ENCODE data around the gene C2CD4B.

The C2CD4B gene

DNA sequence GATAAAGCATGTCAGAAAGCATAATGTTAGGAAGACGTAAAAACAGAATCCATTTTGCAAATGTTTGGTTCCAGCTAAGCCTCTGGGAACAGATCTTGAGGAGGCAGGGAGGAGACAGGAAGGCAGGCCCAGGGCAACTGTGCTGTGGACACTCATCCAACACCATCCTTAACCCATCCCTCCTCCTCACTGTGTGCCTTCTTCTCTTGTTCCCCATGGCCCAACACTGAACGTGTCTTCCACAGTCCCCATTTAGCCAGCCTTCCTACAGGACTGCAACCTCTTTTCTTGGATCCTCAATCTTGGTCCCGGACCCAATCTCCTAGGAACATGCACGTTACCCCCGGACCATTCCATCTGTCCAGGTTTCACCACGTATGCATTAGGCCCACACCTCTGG, 15.4 kb downstream of the C2CD4B start:
- TF ChIP-seq TAF1 (IDR thresholded peaks at IDR 0.05; ENCODE audit: borderline replicate concordance, insufficient read depth, low read length): no peak

DNA sequence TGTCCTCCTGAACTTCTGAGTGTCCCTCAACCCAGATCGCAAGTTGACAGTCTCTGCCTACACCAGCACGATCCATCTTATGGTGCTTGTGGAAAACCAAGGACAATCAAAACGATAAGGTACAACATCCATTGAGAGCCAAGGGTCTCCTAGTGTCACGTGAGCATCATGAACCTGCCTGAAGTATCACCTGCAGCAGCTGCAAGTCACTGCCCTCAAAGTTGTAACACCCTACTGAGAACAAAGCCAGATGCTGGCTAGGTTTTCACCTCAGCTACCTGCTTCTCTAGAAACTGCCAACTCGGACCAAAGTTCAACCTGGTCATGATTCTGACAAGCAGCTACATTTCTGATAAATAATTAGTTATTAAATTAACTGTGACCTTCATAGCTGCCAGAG, 17.5 kb downstream of the C2CD4B start:
- TF ChIP-seq FOXP2 (optimal IDR thresholded peaks at IDR 0.05; ENCODE audit: borderline replicate concordance, extremely low read depth, extremely low read length, insufficient read depth): no peak
- no peak for TF ChIP-seq POLR2AphosphoS5 (IDR thresholded peaks at IDR 0.05; ENCODE audit: low read depth, low read length)
- TF ChIP-seq, protein P1, sequence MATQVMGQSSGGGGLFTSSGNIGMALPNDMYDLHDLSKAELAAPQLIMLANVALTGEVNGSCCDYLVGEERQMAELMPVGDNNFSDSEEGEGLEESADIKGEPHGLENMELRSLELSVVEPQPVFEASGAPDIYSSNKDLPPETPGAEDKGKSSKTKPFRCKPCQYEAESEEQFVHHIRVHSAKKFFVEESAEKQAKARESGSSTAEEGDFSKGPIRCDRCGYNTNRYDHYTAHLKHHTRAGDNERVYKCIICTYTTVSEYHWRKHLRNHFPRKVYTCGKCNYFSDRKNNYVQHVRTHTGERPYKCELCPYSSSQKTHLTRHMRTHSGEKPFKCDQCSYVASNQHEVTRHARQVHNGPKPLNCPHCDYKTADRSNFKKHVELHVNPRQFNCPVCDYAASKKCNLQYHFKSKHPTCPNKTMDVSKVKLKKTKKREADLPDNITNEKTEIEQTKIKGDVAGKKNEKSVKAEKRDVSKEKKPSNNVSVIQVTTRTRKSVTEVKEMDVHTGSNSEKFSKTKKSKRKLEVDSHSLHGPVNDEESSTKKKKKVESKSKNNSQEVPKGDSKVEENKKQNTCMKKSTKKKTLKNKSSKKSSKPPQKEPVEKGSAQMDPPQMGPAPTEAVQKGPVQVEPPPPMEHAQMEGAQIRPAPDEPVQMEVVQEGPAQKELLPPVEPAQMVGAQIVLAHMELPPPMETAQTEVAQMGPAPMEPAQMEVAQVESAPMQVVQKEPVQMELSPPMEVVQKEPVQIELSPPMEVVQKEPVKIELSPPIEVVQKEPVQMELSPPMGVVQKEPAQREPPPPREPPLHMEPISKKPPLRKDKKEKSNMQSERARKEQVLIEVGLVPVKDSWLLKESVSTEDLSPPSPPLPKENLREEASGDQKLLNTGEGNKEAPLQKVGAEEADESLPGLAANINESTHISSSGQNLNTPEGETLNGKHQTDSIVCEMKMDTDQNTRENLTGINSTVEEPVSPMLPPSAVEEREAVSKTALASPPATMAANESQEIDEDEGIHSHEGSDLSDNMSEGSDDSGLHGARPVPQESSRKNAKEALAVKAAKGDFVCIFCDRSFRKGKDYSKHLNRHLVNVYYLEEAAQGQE (IDR thresholded peaks at IDR 0.05; ENCODE audit: insufficient read depth in 1 of 2, low read depth in 2 of 2, low read length in 2 of 2): no peak
- no peak for TF ChIP-seq SIN3A (IDR thresholded peaks at IDR 0.05; ENCODE audit: borderline replicate concordance, insufficient read depth, low read length)
- TF ChIP-seq TAF1 (IDR thresholded peaks at IDR 0.05; ENCODE audit: borderline replicate concordance, insufficient read depth, low read length): no peak

DNA sequence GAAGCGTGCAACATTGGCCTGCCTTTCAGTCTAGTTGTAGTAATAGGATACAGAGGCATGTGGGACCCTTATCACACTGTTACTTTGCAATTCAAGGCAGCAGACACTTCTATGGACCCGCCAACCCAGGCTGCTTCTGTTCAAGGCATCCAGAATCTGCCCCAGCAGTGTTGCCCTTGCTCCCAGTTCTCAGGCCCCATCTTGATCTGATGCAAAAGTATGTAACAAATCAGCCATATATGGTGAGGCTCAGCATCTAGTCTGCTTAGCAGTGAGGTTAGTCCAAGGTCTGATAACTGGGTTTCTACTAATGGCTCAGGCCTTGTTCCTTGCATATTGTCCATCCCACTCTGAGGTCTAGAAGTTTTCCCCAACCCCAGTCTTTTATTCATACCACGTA, 17.9 kb downstream of the C2CD4B start:
- TF ChIP-seq, protein P1 (IDR thresholded peaks at IDR 0.05; ENCODE audit: insufficient read depth in 1 of 2, low read depth in 2 of 2, low read length in 2 of 2): no peak
- TF ChIP-seq SIN3A (IDR thresholded peaks at IDR 0.05; ENCODE audit: borderline replicate concordance, insufficient read depth, low read length) (no peak), FOXP2 (optimal IDR thresholded peaks at IDR 0.05; ENCODE audit: borderline replicate concordance, extremely low read depth, extremely low read length, insufficient read depth) (no peak), POLR2AphosphoS5 (IDR thresholded peaks at IDR 0.05; ENCODE audit: low read depth, low read length) (no peak), TAF1 (IDR thresholded peaks at IDR 0.05; ENCODE audit: borderline replicate concordance, insufficient read depth, low read length) (no peak)

DNA sequence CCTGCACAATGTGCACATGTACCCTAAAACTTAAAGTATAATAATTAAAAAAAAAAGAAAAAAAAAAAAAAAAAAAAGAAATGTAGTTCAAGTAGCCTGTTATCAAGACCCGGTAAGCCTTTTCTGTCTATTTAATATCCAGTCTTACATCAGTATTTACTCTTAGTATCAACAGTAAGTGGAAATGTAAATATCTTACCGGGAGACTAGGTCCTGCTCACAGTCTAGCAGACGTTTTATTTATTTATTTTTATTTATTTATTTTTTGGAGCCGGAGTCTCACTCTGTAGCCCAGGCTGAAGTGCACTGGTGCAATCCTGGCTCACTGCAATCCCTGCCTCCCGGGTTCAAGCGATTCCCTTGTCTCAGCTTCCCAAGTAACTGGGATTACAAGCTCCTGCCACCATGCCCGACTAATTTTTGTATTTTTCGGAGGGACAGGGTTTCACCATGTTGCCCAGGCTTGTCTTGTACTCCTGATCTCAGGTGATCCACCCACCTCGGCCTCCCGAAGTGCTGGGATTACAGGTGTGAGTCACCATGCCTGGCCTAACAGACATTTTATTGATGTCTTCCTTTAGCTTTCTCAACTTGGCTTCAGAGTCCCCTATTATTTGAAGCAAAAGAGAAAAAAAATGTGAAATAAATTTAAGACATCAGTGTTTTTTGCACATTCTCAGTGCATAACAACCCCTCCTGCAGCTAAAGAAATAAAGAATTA, 19.9 kb downstream of the C2CD4B start:
- TF ChIP-seq POLR2AphosphoS5 (IDR thresholded peaks at IDR 0.05; ENCODE audit: low read depth, low read length) (no peak), TAF1 (IDR thresholded peaks at IDR 0.05; ENCODE audit: borderline replicate concordance, insufficient read depth, low read length) (no peak), FOXP2 (optimal IDR thresholded peaks at IDR 0.05; ENCODE audit: borderline replicate concordance, extremely low read depth, extremely low read length, insufficient read depth) (no peak), SIN3A (IDR thresholded peaks at IDR 0.05; ENCODE audit: borderline replicate concordance, insufficient read depth, low read length) (no peak)
- TF ChIP-seq, protein P1 (IDR thresholded peaks at IDR 0.05; ENCODE audit: insufficient read depth in 1 of 2, low read depth in 2 of 2, low read length in 2 of 2): no peak

DNA sequence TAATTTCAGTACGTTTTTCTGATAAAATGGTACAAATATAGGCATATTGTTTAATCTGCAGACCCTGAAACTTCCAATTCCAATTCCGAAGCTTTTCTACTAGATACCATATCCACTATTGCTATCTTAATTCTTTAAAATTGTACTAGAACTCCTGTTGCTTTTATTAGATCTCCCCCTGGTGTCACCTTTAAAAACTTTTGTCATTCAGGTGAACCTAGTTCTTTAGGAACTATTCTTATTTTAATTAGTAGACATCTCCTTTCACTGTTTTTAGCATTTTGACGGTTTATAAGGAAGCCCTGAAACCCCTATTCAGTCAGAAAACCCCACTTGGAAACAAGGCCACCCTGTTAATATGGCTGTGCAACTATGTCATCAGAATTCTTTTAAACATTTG, 22.3 kb downstream of the C2CD4B start:
- TF ChIP-seq SIN3A (IDR thresholded peaks at IDR 0.05; ENCODE audit: borderline replicate concordance, insufficient read depth, low read length) (no peak), POLR2AphosphoS5 (IDR thresholded peaks at IDR 0.05; ENCODE audit: low read depth, low read length) (no peak), FOXP2 (optimal IDR thresholded peaks at IDR 0.05; ENCODE audit: borderline replicate concordance, extremely low read depth, extremely low read length, insufficient read depth) (no peak), TAF1 (IDR thresholded peaks at IDR 0.05; ENCODE audit: borderline replicate concordance, insufficient read depth, low read length) (no peak)
- TF ChIP-seq, protein P1 (IDR thresholded peaks at IDR 0.05; ENCODE audit: insufficient read depth in 1 of 2, low read depth in 2 of 2, low read length in 2 of 2): no peak
